Measurements from ENCODE around the gene ZDHHC17.
A peak's percentile ranks its signal among the peaks of the same experiment; 100 is the strongest.
"Not testable (repeated sequence)": the region's sequence is repeated elsewhere in the genome, so short reads cannot be mapped to it uniquely, and the experiment has no call there.

ZDHHC17 gene, protein sequence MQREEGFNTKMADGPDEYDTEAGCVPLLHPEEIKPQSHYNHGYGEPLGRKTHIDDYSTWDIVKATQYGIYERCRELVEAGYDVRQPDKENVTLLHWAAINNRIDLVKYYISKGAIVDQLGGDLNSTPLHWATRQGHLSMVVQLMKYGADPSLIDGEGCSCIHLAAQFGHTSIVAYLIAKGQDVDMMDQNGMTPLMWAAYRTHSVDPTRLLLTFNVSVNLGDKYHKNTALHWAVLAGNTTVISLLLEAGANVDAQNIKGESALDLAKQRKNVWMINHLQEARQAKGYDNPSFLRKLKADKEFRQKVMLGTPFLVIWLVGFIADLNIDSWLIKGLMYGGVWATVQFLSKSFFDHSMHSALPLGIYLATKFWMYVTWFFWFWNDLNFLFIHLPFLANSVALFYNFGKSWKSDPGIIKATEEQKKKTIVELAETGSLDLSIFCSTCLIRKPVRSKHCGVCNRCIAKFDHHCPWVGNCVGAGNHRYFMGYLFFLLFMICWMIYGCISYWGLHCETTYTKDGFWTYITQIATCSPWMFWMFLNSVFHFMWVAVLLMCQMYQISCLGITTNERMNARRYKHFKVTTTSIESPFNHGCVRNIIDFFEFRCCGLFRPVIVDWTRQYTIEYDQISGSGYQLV

DNA sequence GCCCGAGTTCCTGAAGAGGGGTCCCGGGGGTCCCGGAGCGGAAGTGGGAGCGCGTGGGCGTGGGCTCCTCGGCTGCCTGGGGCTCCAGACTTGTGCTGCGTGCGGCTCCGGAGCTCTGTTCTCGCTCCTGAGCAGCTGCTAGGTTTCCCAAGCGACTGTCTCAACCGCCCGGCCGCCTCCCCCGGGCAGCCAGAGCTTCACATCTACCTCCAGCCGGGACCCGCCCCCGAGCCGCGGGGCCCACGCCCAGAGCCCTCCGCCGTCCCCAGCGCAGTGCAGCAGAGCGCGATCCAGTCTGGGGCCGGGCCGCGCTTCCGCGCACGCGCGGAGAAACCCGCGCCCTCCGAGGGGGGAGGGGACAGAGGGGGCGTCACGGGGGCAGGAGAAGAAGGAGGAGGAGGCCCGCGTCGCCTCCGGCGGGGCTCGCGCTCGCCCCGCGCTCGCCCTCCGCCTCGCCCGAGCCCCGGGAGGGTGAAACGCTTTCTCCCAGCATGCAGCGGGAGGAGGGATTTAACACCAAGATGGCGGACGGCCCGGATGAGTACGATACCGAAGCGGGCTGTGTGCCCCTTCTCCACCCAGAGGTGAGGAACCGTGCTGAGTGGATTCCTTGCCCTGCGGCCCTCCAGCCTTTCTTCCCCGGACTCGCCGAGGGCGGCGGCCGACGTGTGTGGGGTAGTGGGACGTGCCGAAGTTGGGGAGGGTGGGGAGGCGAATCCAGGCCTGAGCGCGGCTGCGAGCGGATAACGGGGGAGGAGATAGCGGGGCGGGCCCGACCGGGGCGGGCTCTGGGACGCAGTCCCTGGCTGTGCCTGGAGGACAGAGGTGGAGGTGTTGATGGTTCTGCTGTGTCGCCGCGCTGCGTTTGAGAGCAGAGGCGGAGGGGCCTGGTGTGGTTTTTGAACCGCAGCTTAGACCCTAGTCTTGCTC is at the start of gene ZDHHC17:
Gene ZDHHC17, plus strand, starts transcription at position 370 of the 930 bp plus-strand sequence. Its CDS starts 122 bp downstream, at position 492.
- DNase-seq (ENCODE audit: low read depth) = peak; percentile 91

DNA sequence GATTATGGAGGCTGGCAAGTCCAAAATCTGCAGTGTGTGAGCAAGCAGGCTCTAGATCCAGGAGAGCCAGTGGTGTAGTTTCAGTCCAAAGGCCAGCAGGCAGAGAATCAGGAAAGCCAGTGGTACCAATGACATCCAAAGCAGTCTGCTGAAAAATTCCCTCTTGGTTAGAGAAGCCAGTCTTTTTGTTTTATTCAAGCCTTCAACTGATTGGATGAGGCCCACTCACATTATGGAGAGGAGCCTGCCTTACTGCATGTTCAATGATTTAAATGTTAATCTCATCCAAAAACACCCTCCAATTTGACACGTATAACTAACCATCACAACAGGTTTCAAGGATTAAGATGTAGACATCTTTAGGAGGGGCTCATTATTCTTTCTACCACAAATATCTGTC is 49.5 kb upstream of the ZDHHC17 start:
- DNase-seq (ENCODE audit: low read depth) = no peak

- no peak for DNase-seq (ENCODE audit: low read depth)
Observed at GRCh38 chr12:76714861-76715260, 49.1 kb upstream of the ZDHHC17 start.

DNA sequence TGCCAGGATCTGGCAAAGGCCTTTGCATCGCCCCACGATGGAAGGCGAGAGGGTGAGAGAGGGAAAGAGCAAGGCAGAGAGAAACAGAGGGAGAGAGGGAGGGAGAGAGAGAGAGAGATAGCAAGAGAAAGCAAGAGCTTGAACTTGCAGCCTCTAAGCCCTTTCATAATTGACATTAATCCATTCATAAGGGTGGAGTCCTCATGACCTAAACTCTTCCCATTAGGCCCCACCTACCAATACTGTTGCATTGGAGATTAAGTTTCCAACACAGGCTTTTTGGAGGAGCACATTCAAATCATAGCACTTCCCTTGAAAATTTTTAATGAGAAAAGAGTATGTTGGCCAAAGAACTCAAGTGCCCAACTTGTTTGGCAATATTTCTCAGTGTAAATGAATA is 48.6 kb upstream of the ZDHHC17 start:
- DNase-seq (ENCODE audit: low read depth) = no peak

DNA sequence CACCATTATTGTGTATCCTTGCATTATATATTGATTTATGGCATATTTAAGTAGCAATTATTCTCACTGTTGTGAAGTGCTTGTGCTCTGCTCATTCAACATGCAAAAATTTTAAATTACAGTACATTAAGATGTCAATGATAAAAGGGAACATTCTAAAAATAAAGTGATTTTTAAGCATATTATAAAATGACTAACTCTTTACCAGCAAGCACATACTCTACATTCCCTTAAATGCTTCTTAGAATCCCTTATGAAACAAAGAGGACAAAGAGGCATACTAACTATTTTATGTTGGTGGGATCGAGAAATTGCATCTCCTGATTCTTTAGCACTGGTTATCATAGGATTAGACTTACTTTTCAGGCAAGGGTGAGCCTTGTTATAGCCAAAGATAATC is 46.6 kb upstream of the ZDHHC17 start:
- DNase-seq (ENCODE audit: low read depth) = no peak

- no peak for DNase-seq (ENCODE audit: low read depth)
Observed at GRCh38 chr12:76719171-76720041, 44.5 kb upstream of the ZDHHC17 start.

DNA sequence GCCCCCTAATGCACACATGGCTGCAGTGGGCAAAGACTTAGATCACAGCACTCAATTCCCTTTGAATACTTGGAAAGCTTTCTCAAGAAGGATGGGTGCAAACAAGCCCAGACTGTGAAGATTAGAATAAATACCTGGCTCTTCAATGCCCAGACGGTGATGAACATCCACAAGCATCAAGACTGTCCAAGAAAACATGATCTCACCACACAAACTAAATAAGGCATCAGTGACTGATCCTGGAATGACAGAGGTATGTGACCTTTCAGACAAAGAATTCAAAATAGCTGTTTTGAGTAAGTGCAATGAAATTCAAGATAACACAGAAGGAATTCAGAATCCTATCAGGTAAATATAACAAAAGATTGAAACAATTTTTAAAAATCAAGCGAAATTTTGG is 43.8 kb upstream of the ZDHHC17 start:
- no peak for DNase-seq (ENCODE audit: low read depth)

GRCh38 chr12:76726626-76727025 is 37.3 kb upstream of the ZDHHC17 start:
- DNase-seq (ENCODE audit: low read depth) = no peak

DNA sequence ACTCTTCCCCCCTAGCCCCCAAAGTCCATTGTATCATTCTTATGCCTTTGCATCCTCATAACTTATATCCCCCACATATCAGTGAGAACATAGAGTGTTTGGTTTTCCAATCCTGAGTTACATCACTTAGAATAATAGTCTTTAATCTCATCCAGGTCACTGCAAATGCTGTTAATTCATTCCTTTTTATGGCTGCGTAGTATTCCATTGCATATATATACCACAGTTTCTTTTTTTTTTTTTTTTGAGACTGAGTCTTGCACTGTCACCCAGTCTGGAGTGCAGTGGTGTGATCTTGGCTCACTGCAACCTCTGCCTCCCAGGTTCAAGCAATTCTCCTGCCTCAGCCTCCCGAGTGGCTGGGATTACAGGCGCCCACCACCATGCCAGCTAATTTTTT is 31.7 kb upstream of the ZDHHC17 start:
- not testable (repeated sequence) for DNase-seq (ENCODE audit: low read depth)

DNA sequence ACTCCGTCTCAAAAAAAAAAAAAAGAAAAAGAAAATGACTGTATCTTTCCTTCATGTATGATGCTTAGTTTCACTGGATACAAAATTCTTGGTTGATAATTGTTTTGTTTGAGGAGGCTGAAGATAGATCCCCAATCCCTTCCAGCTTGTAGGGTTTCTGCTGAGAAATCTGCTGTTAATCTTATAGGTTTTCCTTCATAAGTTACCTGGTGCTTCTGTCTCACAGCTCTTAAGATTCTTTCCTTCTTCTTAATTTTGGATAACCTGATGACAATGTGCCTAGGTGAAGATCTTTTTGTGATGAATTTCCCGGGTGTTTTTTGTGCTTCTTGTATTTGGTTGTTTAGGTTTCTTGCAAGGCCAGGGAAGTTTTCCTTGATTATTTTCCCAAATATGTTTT is 26.2 kb upstream of the ZDHHC17 start:
- DNase-seq (ENCODE audit: low read depth) = not testable (repeated sequence)

- DNase-seq (ENCODE audit: low read depth) = no peak
Observed at GRCh38 chr12:76738824-76739579, 24.9 kb upstream of the ZDHHC17 start.

DNA sequence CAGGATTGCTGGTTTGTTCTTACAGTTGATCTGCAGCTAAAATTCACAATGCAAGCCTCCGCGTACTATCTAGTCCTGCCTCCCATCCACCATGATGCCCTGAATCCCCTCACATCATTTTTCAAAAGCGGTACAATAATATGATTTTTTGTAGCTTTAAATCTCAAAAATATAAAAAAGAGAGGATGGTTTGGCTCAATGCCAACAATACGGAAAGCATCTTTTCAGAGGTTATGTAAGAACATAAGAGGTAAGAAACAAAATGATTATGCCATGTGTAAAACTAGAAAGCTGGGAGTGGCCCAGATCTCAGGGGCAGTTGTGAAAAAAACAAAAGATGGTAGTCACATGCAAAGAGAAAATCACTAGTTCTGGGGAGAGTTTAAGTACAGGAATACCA is 24.0 kb upstream of the ZDHHC17 start:
- no peak for DNase-seq (ENCODE audit: low read depth)

DNA sequence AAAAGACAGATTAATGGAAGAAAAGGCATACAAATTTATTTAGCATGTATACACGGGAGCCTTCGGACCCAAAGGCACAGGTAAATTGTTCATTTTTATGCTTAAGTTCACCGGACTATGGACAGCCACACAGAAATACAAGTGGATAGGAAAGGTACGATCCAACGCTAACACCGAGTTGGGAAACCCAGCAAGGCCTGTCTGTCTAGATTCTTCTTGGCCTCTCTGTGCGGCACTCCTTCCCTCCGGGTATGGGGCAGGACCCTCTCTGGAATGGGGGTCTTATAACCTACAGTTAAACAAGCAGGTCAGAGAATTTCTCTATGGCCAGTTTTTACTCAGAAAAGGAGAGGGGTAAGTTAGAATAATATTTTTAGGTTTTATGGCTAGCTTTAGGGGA is 23.4 kb upstream of the ZDHHC17 start:
- no peak for DNase-seq (ENCODE audit: low read depth)

GRCh38 chr12:76745343-76745742 is 18.6 kb upstream of the ZDHHC17 start:
- DNase-seq (ENCODE audit: low read depth) = no peak

- no peak for DNase-seq (ENCODE audit: low read depth)
Observed at GRCh38 chr12:76746516-76746915, 17.4 kb upstream of the ZDHHC17 start.

DNA sequence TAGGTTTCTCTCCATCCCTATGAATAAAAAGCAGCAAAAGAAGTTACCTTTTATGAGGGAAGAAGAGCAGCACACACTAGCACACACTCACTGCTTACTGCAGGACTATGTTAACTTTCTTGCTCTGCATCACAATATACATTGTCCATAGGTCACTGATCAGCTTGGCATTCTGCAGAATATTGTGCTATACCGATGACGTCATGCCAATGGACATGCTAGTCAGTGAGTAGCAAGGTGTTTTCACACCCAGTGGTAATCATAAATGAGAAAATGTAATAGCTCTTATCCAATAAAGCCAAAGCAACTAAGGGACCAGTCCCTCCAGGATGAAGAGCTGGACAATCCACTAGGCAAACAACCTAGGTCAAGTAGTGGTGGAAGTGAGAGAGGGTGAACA is 16.7 kb upstream of the ZDHHC17 start:
- no peak for DNase-seq (ENCODE audit: low read depth)

DNA sequence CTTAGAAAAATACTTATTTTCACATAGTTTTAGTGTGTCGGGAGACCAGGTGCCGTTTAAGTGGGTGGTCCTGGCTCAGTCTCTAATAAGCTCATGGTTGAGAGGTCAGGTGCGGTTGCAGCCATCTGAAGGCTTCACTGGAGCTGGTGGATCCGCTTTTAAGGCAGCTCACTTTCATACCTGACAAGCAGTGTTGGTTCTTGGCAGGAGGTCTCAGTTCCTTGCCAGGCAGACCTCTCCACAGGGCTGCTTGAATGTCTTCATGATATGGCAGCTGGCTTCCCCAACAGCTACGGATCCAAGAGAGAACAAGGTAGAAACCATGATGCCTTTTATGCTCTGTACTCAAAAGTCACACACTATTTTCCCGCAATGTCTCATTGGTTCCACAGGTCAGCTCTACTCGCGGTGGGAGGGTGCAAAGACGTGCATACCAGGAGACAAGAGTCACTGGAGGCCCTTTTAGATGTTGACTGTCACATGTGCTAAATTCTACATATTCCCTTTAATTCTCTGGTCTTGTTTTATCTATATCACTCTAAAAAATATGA is 8.0 kb upstream of the ZDHHC17 start:
- DNase-seq (ENCODE audit: low read depth) = no peak

GRCh38 chr12:76757694-76758093 is 6.2 kb upstream of the ZDHHC17 start:
- no peak for DNase-seq (ENCODE audit: low read depth)

DNA sequence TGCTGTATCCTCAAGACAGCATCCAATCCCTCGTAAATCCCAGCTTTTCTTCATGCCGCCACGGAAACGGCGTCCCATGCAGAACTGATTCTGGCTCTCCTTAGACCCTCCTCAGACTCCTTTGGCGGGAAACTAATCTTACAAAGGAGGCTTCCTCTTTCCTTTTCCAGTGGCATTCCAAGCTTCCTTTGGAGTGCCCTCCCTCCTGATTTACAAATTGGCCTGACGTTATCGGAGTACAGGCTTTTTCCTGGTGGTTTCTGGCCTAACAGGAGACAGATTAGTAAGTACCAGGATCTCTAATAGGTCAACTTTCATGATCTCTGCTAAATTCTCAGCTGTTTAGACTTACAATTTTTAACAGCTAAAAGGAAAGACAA is 1.3 kb upstream of the ZDHHC17 start:
- no peak for DNase-seq (ENCODE audit: low read depth)

- DNase-seq (ENCODE audit: low read depth) = peak; percentile 1
Observed at GRCh38 chr12:76764856-76765255, 941 bp downstream of the ZDHHC17 start.

DNA sequence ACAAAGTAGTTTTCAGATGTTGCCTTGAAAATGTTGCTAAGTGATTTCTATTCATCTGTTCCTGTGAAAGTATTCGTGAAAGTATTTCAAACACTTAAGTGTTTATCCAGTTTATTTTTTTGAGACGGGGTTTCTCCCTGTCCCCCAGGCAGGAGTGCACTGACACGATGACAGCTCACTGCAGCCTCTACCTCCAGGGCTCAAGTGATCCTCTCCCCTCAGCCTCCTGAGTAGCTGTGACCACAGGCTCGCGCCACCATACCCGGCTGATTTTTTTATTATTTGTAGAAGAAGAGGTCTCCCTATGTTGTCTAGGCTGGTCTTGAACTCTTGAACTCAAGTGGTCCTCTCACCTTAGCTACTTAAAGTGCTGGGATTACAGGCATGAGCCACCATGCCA is 1.7 kb downstream of the ZDHHC17 start:
- DNase-seq (ENCODE audit: low read depth) = no peak
